ENCODE data around the gene G3BP1. TPM values are rescaled to one million over a fixed set of nuclear protein-coding genes. Genes with fewer than 3 reads are reported as not detected.

Gene G3BP1
- total and polyA plus RNA-seq, 3 donors from 2014 or later: 112 to 115 (median 112) TPM

GRCh38 chr5:151784141-151784540, 12.4 kb downstream of the G3BP1 start:
- intact Hi-C loops (cut with DNase I; ENCODE audit: low total_unique reads): no loop called here
- TF ChIP-seq POLR2A (IDR thresholded peaks at IDR 0.05) (no peak), CTCF (IDR thresholded peaks at IDR 0.05) (no peak)
- WGBS, 2 donors: 68 to 74% methylated on average over 3 of the region's 3 CpGs

GRCh38 chr5:151786468-151786867, 14.7 kb downstream of the G3BP1 start:
- Histone ChIP-seq H3K4me3 (no peak overlapping the region), H3K27ac (no peak overlapping the region), H3K4me1 (no peaks in the 10 kb centered on the region), H3K36me3 (ENCODE audit: low read depth, missing control alignments) (no peaks in the 10 kb centered on the region), H3K27me3 (no peaks in the 10 kb centered on the region), H3K9me3 (no peaks in the 10 kb centered on the region)
- TF ChIP-seq POLR2A (IDR thresholded peaks at IDR 0.05) (no peak), CTCF (IDR thresholded peaks at IDR 0.05) (no peak)
- intact Hi-C loops (cut with DNase I; ENCODE audit: low total_unique reads): no loop called here
- DNase-seq: no peak
- 76 to 82% methylated on average over 4 of the region's 4 CpGs for WGBS, 2 donors

More at GRCh38 chr5:151784141-151784540, 12.4 kb downstream of the G3BP1 start:
- Histone ChIP-seq H3K36me3 (ENCODE audit: low read depth, missing control alignments) (no peaks in the 10 kb centered on the region), H3K27ac (no peak overlapping the region), H3K4me1 (no peaks in the 10 kb centered on the region), H3K27me3 (no peaks in the 10 kb centered on the region), H3K4me3 (no peak overlapping the region), H3K9me3 (no peaks in the 10 kb centered on the region)
- DNase-seq: no peak

GRCh38 chr5:151787817-151788216, 16.1 kb downstream of the G3BP1 start:
- 50 to 67% methylated on average over 6 of the region's 6 CpGs for WGBS, 2 donors
- DNase-seq: no peak
- H3K9me3 ChIP-seq: no peaks in the 10 kb centered on the region
- intact Hi-C loops (cut with DNase I; ENCODE audit: low total_unique reads): no loop called here
- no peak overlapping the region for H3K27ac ChIP-seq
- H3K4me1 ChIP-seq: no peaks in the 10 kb centered on the region
- no peaks in the 10 kb centered on the region for H3K27me3 ChIP-seq
- H3K4me3 ChIP-seq: no peak overlapping the region
- H3K36me3 ChIP-seq (ENCODE audit: low read depth, missing control alignments): no peaks in the 10 kb centered on the region
- TF ChIP-seq CTCF (IDR thresholded peaks at IDR 0.05): no peak
- TF ChIP-seq POLR2A (IDR thresholded peaks at IDR 0.05): no peak

- no peaks in the 10 kb centered on the region for H3K27me3 ChIP-seq
- DNase-seq: no peak
These were observed 21.6 kb downstream of the G3BP1 start for GRCh38 chr5:151793358-151793757.

More at GRCh38 chr5:151793358-151793757, 21.6 kb downstream of the G3BP1 start:
- H3K27ac ChIP-seq: no peak overlapping the region
- no peak for TF ChIP-seq POLR2A (IDR thresholded peaks at IDR 0.05)
- TF ChIP-seq CTCF (IDR thresholded peaks at IDR 0.05): no peak
- no peaks in the 10 kb centered on the region for H3K36me3 ChIP-seq (ENCODE audit: low read depth, missing control alignments)
- H3K4me3 ChIP-seq: no peak overlapping the region
- H3K4me1 ChIP-seq: no peaks in the 10 kb centered on the region
- WGBS, 2 donors: 92 to 93% methylated on average over 3 of the region's 3 CpGs
- no peaks in the 10 kb centered on the region for H3K9me3 ChIP-seq
- intact Hi-C loops (cut with DNase I; ENCODE audit: low total_unique reads): no loop called here
